Left lung (tissue), 10 donors: ENCODE results near the gene MPPED2. TPM values are rescaled to one million over a fixed set of nuclear protein-coding genes. Genes with fewer than 3 reads are reported as not detected.

ENCODE experiments used
- ATAC-seq: fragments of 200-7000 bp; cut with Tn5 transposase; one replicate; pipeline ENCODE4 v1.9.1; 2020; ENCODE audit warnings: moderate library complexity
- DNase-seq, 4 donors: peaks; one replicate each; pipeline ENCODE4 v3.0.0-alpha.2; 2013 to 2020
- H3K27ac ChIP-seq, 2 donors: fragments of 200-600 bp; sonication (generic) in 1 of 2; one replicate each; pipeline versions ENCODE4 v1.5.0 to v1.8.0; 2020 to 2021
- H3K27me3 ChIP-seq, 2 donors: fragments of 200-600 bp; sonication (generic) in 1 of 2; one replicate each; pipeline versions ENCODE4 v1.5.0 to v1.8.0; 2020 to 2021
- H3K36me3 ChIP-seq, 2 donors: fragments of 200-600 bp; sonication (generic) in 1 of 2; one replicate each; pipeline versions ENCODE4 v1.5.0 to v1.8.0; 2020 to 2021
- H3K4me1 ChIP-seq, 2 donors: fragments of 200-600 bp; one replicate each; pipeline ENCODE4 v1.8.0; 2021
- H3K4me3 ChIP-seq, 2 donors: fragments of 200-600 bp; sonication (generic) in 1 of 2; one replicate each; pipeline versions ENCODE4 v1.5.0 to v1.8.0; 2020 to 2021; ENCODE audit warnings: mild to moderate bottlenecking in 1 of 2
- H3K9me3 ChIP-seq, 2 donors: fragments of 200-600 bp; sonication (generic) in 1 of 2; one replicate each; pipeline versions ENCODE4 v1.5.0 to v1.8.0; 2020 to 2021
- intact Hi-C, 2 donors: fragments of 100-400 bp; cut with DNase I; formaldehyde crosslinking; loops; one replicate each; pipeline versions ENCODE4 v1.11.2 to v1.14.2; 2022
- polyA plus RNA-seq, 6 donors: library from polyadenylated mRNA; unstranded; fragments of 120-200 nt; gene quantifications; one replicate each; pipeline ENCODE4 v1.2.1, GENCODE V29; 2013; ENCODE audit not compliant: insufficient read length in 6 of 6
- total RNA-seq, 2 donors: library from RNA; stranded (reverse); fragmentation: NEBNext Ultra II Directional; extraction: Animal tissue kit (Norgen Biotek cat#: 25700); gene quantifications; one replicate each; pipeline ENCODE4 v1.2.1, GENCODE V29; 2021
- TF ChIP-seq, protein P1 (sequence below), 2 donors: fragments of 200-600 bp; sonication (generic) in 1 of 2; IDR thresholded peaks; one replicate each; pipeline versions ENCODE4 v1.5.0 to v1.8.0; 2021; ENCODE audit warnings: antibody characterized with exemption in 2 of 2
- donor health status: DM: no; HTN: yes; CAD: no.
- donor health status: DM: no; HTN: no; CAD: no.

MPPED2 gene
- total and polyA plus RNA-seq, 8 donors, result 0.26 to 5.3 (median 3.2) TPM

DNA sequence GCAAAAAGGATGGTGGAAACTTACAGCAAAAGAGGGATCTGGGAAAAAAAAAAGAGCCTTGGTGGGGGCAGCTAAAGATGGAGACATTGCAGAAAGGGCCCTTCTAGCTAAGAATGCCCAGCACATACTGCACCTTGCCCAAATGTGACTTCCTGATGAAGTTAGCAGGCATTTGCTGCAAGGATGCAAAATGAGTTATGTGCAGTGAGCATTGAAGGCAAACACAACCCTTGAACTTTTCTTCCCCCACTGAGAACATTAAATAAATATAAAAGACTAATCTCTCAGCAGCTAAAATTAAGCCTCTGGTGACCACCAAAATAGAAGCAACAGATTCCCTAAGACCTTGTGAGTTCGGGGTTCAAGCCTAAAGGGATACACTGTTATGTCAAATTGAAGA, 133.3 kb downstream of the MPPED2 start:
- H3K27ac ChIP-seq, result no peak overlapping the region
- no peak for ATAC-seq

GRCh38 chr11:30452114-30452513, 134.0 kb downstream of the MPPED2 start:
- Histone ChIP-seq H3K9me3 (no peaks in the 10 kb centered on the region), H3K27ac (no peak overlapping the region), H3K27me3 (no peaks in the 10 kb centered on the region), H3K4me1 (no peaks in the 10 kb centered on the region), H3K4me3 (no peak overlapping the region), H3K36me3 (no peaks in the 10 kb centered on the region)
- TF ChIP-seq, protein P1, sequence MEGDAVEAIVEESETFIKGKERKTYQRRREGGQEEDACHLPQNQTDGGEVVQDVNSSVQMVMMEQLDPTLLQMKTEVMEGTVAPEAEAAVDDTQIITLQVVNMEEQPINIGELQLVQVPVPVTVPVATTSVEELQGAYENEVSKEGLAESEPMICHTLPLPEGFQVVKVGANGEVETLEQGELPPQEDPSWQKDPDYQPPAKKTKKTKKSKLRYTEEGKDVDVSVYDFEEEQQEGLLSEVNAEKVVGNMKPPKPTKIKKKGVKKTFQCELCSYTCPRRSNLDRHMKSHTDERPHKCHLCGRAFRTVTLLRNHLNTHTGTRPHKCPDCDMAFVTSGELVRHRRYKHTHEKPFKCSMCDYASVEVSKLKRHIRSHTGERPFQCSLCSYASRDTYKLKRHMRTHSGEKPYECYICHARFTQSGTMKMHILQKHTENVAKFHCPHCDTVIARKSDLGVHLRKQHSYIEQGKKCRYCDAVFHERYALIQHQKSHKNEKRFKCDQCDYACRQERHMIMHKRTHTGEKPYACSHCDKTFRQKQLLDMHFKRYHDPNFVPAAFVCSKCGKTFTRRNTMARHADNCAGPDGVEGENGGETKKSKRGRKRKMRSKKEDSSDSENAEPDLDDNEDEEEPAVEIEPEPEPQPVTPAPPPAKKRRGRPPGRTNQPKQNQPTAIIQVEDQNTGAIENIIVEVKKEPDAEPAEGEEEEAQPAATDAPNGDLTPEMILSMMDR (IDR thresholded peaks at IDR 0.05), result no peak
- ATAC-seq (no peak), DNase-seq (no peak)
- intact Hi-C loops, result no loop called here

More for the DNA sequence above, 133.3 kb downstream of the MPPED2 start:
- no peak overlapping the region for H3K4me3 ChIP-seq
- H3K4me1 ChIP-seq, result no peaks in the 10 kb centered on the region
- no peaks in the 10 kb centered on the region for H3K36me3 ChIP-seq
- no peak for DNase-seq
- H3K27me3 ChIP-seq, result no peaks in the 10 kb centered on the region
- no peaks in the 10 kb centered on the region for H3K9me3 ChIP-seq
- intact Hi-C loops, result no loop called here
- TF ChIP-seq, protein P1 (IDR thresholded peaks at IDR 0.05), result no peak

- ATAC-seq, result no peak
Measured at GRCh38 chr11:30451626-30452025, 134.5 kb downstream of the MPPED2 start.

DNA sequence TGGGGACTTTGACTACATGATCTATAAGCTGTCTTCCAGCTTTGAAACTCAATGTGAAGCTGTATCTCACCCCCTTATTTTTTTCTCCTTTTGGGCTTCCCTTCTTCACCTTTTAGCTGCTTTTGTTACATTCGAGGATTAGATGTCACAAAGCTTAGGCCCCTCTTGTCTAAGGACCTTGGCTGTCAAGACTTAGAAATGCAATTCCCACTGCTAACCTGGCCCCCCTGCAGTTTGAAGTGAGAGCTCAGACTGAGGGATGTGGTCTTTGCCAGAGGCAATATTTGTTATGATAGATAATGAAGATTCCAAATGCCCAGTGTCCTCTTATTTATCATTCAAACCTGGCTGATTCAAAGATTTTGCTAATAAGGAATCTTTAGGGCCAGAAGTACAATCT, 135.0 kb downstream of the MPPED2 start:
- Histone ChIP-seq H3K27ac (no peak overlapping the region), H3K4me3 (no peak overlapping the region), H3K9me3 (no peaks in the 10 kb centered on the region), H3K4me1 (no peaks in the 10 kb centered on the region), H3K27me3 (no peaks in the 10 kb centered on the region), H3K36me3 (no peaks in the 10 kb centered on the region)
- ATAC-seq (no peak), DNase-seq (no peak)
- intact Hi-C loops, result no loop called here
- TF ChIP-seq, protein P1 (IDR thresholded peaks at IDR 0.05), result no peak

More at GRCh38 chr11:30451626-30452025, 134.5 kb downstream of the MPPED2 start:
- no peaks in the 10 kb centered on the region for H3K27me3 ChIP-seq
- no peaks in the 10 kb centered on the region for H3K4me1 ChIP-seq
- DNase-seq, result no peak
- intact Hi-C loops, result no loop called here
- H3K9me3 ChIP-seq, result no peaks in the 10 kb centered on the region
- TF ChIP-seq, protein P1 (IDR thresholded peaks at IDR 0.05), result no peak
- no peaks in the 10 kb centered on the region for H3K36me3 ChIP-seq
- no peak overlapping the region for H3K27ac ChIP-seq
- H3K4me3 ChIP-seq, result no peak overlapping the region

DNA sequence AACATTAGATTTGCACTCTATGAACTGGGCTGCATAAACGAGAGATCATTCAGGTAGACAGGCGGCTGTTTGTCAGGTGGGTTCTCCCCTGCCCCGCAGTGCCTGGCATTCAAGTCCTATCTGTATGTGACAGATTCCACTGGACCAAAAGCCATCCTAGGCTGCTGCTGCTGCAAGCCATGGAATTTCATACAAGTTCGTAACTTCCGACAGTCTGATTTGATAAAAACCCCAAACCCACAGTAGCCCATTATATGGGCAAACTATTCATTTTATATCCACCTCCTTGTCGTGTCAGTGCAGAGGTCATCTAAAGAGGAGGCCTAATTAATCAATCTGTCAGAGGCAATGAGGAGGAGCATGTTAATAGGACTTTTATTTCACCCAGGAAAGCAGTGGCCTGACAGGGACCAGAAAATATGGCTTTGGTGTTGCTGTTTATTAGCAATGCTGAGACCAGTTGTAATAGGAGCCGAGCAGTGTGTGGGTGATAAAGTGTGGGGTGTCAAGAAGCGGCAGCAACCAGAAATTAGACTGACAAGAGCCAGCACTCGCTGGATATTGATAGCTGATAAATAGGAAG, 139.0 kb downstream of the MPPED2 start:
- no peak for ATAC-seq
- Histone ChIP-seq H3K4me1 (no peaks in the 10 kb centered on the region), H3K4me3 (no peak overlapping the region), H3K27me3 (no peaks in the 10 kb centered on the region), H3K9me3 (no peaks in the 10 kb centered on the region), H3K27ac (no peak overlapping the region), H3K36me3 (no peaks in the 10 kb centered on the region)
- DNase-seq, result no peak
- TF ChIP-seq, protein P1 (IDR thresholded peaks at IDR 0.05), result no peak
- intact Hi-C loops, result no loop called here
